HepG2 (cell line): ENCODE results near the gene PXMP4. TPM values are rescaled to one million over a fixed set of nuclear protein-coding genes. Genes with fewer than 3 reads are reported as not detected.

Experiments used
- ATAC-seq: fragments of 200-7000 bp; cut with Tn5 transposase; 3 replicates; pipeline ENCODE4 v1.9.1; 2020; ENCODE audit warnings: mild to moderate bottlenecking, moderate library complexity
- BruUV-seq: library from RNA; stranded (reverse); fragments of 400-500 nt; replicated peaks from 2 replicates; lab custom pipeline; 2021; lab: Mats Ljungman, UMichigan
- CTCF ChIA-PET: fragments of 300-600 bp; formaldehyde crosslinking; extraction: SDS; loops from one replicate; lab custom pipeline; 2021; ENCODE audit warnings: low total read pairs, inconsistent platforms, low intra/inter-chr PET ratio; lab: Yijun Ruan, JAX
- POLR2A ChIA-PET: fragments of 350-600 bp; sonication (Branson Sonifier 250); formaldehyde crosslinking; loops from one replicate; lab custom pipeline; 2020; ENCODE audit warnings: antibody characterized with exemption, inconsistent platforms; lab: Yijun Ruan, JAX
- DNase-seq: peaks from one replicate; pipeline ENCODE4 v3.0.0-alpha.2; 2015; ENCODE audit warnings: low spot score
- FAIRE-seq: peaks from 3 replicates; lab custom pipeline; 2011; peaks lifted over from hg19 to GRCh38; lab: Jason Lieb, UNC
- H2AFZ ChIP-seq: one replicate; pipeline ENCODE4 v1.6.1; 2011; ENCODE audit warnings: low read length, inconsistent platforms
- H3K27ac ChIP-seq: fragments of 300-600 bp; 3 replicates; pipeline ENCODE4 v1.8.0; 2011; ENCODE audit warnings: mixed run types, mild to moderate bottlenecking, mixed read lengths, low read length, inconsistent platforms; ENCODE audit not compliant: insufficient read depth; ENCODE audit errors: extremely low read length
- H3K27me3 ChIP-seq, 2 experiments: fragments of 200-600 bp in 1 of 2; 2 replicates in 1 of 2; 3 replicates in 1 of 2; pipeline versions ENCODE4 v1.6.0 to v1.8.0; 2011; ENCODE audit warnings: low read length in 2 of 2, mild to moderate bottlenecking in 2 of 2, moderate library complexity in 2 of 2, inconsistent platforms in 1 of 2; ENCODE audit not compliant: insufficient read depth in 2 of 2, control insufficient read depth in 1 of 2
- H3K36me3 ChIP-seq, 2 experiments: fragments of 200-600 bp in 1 of 2; replicated peaks in 1 of 2; 2 replicates in 1 of 2; 3 replicates in 1 of 2; pipeline versions ENCODE4 v1.5.1 to v1.8.0; 2011; ENCODE audit warnings: low read length in 2 of 2, inconsistent platforms in 1 of 2; ENCODE audit not compliant: insufficient read depth in 2 of 2, control insufficient read depth in 1 of 2
- H3K4me1 ChIP-seq: 2 replicates; pipeline ENCODE4 v1.5.1; 2012; ENCODE audit warnings: low read length, inconsistent platforms; ENCODE audit not compliant: insufficient read depth
- H3K4me2 ChIP-seq: 2 replicates; pipeline ENCODE4 v1.6.0; 2011; ENCODE audit warnings: low read depth, low read length, inconsistent platforms
- H3K4me3 ChIP-seq, 3 experiments: fragments of 200-600 bp in 1 of 3; sonication (generic), shearing (Covaris generic) in 1 of 3; replicated peaks in 1 of 3; 2 replicates each; pipeline ENCODE4 v1.5.1; 2011 to 2016; ENCODE audit warnings: low read length in 3 of 3, inconsistent platforms in 2 of 3, low read depth in 2 of 3, mild to moderate bottlenecking in 2 of 3, control low read depth in 1 of 3, mixed read lengths in 1 of 3; ENCODE audit not compliant: insufficient read depth in 1 of 3
- H3K79me2 ChIP-seq: one replicate; pipeline ENCODE4 v1.6.1; 2011; ENCODE audit warnings: low read length, inconsistent platforms; ENCODE audit not compliant: insufficient read depth
- H3K9ac ChIP-seq: 2 replicates; pipeline ENCODE4 v1.6.0; 2011; ENCODE audit warnings: mild to moderate bottlenecking, low read depth, low read length, inconsistent platforms; ENCODE audit not compliant: insufficient read depth
- H3K9me3 ChIP-seq: 2 replicates; pipeline ENCODE4 v1.5.1; 2012; ENCODE audit warnings: mild to moderate bottlenecking, low read length
- H4K20me1 ChIP-seq: 2 replicates; pipeline ENCODE4 v1.6.0; 2011; ENCODE audit warnings: inconsistent platforms, mild to moderate bottlenecking, low read length, moderate library complexity; ENCODE audit not compliant: insufficient read depth
- ADNP ChIP-seq: sonication (generic); formaldehyde crosslinking; IDR thresholded peaks from 2 replicates; pipeline ENCODE4 v1.4.0; 2020; ENCODE audit warnings: missing genetic modification reagents
- EHMT2 ChIP-seq: fragments of 200-600 bp; sonication (generic); IDR thresholded peaks from 2 replicates; pipeline ENCODE4 v1.7.0; 2017; ENCODE audit warnings: antibody characterized with exemption, low read depth, low read length, borderline replicate concordance
- FOXK2 ChIP-seq: fragments of 450-650 bp; IDR thresholded peaks from 2 replicates; pipeline ENCODE4 v1.6.1; 2016
- HMG20B ChIP-seq: conservative IDR thresholded peaks from 2 replicates; pipeline ENCODE4 v1.6.1; 2016; ENCODE audit warnings: missing genetic modification reagents, missing compliant biosample characterization
- HNF4A ChIP-seq: sonication (generic); formaldehyde crosslinking; IDR thresholded peaks from 2 replicates; pipeline ENCODE4 v1.4.0; 2020; ENCODE audit warnings: missing genetic modification reagents
- KAT8 ChIP-seq: IDR thresholded peaks from 2 replicates; pipeline ENCODE4 v1.6.1; 2016; ENCODE audit warnings: missing genetic modification reagents, missing compliant biosample characterization
- MED1 ChIP-seq: sonication (generic); formaldehyde crosslinking; IDR thresholded peaks from 2 replicates; pipeline ENCODE4 v1.4.0; 2020; ENCODE audit warnings: missing genetic modification reagents
- NCOA2 ChIP-seq: sonication (generic); formaldehyde crosslinking; IDR thresholded peaks from 2 replicates; pipeline ENCODE4 v1.8.0; 2022; ENCODE audit warnings: inconsistent platforms
- NFKBIZ ChIP-seq: IDR thresholded peaks from 2 replicates; pipeline ENCODE4 v1.6.1; 2018; ENCODE audit warnings: missing genetic modification reagents, missing compliant biosample characterization
- SMAD1 ChIP-seq: sonication (generic); formaldehyde crosslinking; IDR thresholded peaks from 2 replicates; pipeline ENCODE4 v1.4.0; 2020; ENCODE audit warnings: missing genetic modification reagents, low read depth, mild to moderate bottlenecking, borderline replicate concordance
- TFDP2 ChIP-seq: sonication (generic); formaldehyde crosslinking; IDR thresholded peaks from 2 replicates; pipeline ENCODE4 v1.4.0; 2020; ENCODE audit warnings: missing genetic modification reagents
- TRIM24 ChIP-seq: sonication (generic); formaldehyde crosslinking; IDR thresholded peaks from 2 replicates; pipeline ENCODE4 v1.8.0; 2022; ENCODE audit warnings: mild to moderate bottlenecking, missing genetic modification reagents
- ZBED4 ChIP-seq: sonication (generic); formaldehyde crosslinking; IDR thresholded peaks from 2 replicates; pipeline ENCODE4 v1.4.0; 2020; ENCODE audit warnings: missing genetic modification reagents, borderline replicate concordance
- ZFP62 ChIP-seq: sonication (generic); formaldehyde crosslinking; IDR thresholded peaks from 2 replicates; pipeline ENCODE4 v1.4.0; 2020; ENCODE audit warnings: missing genetic modification reagents
- ZNF501 ChIP-seq: sonication (generic); formaldehyde crosslinking; IDR thresholded peaks from 2 replicates; pipeline ENCODE4 v1.5.1; 2020; ENCODE audit warnings: mild to moderate bottlenecking, moderate library complexity, missing genetic modification reagents
- ZNF639 ChIP-seq: conservative IDR thresholded peaks from 2 replicates; pipeline ENCODE4 v1.6.1; 2018; ENCODE audit warnings: missing genetic modification reagents
- ZNF878 ChIP-seq: sonication (generic); formaldehyde crosslinking; IDR thresholded peaks from 2 replicates; pipeline ENCODE4 v1.8.1; 2023; ENCODE audit warnings: mild to moderate bottlenecking, missing genetic modification reagents, moderate library complexity
- WGBS: methylation state at CpG from one replicate; pipeline ENCODE4 v1.1.6; 2017; ENCODE audit warnings: low lambda C conversion rate; 5-methylcytosine and 5-hydroxymethylcytosine counted together
- in situ Hi-C: cut with HindIII; loops from 2 replicates; pipeline ENCODE4 v1.10.0; 2017; ENCODE audit warnings: low pct_unique_long_range_greater_than_20kb; ENCODE audit not compliant: extremely low pct_ligation_motif_present
- intact Hi-C: fragments of 100-400 bp; cut with micrococcal nuclease; formaldehyde crosslinking; loops from one replicate; pipeline ENCODE4 v1.10.0; 2022; ENCODE audit not compliant: unreplicated experiment
- polyA plus RNA-seq, 8 experiments: library from polyadenylated mRNA; depleted of rRNA in 3 of 8; stranded (reverse) in 7 of 8; unstranded in 1 of 8; fragments of >200 nt; fragmentation: Illumina TruSeq in 4 of 8; extraction: Trizol in 4 of 8; gene quantifications; 2 replicates each; pipeline versions ENCODE4 v1.2.1 to v1.2.3, GENCODE V29; 2011 to 2016; ENCODE audit warnings: low read depth in 4 of 8, missing spikeins in 1 of 8, mixed read lengths in 1 of 8; ENCODE audit not compliant: insufficient read depth in 1 of 8
- total RNA-seq, 5 experiments: library from RNA; depleted of rRNA; stranded (reverse); fragments of >200 nt; fragmentation: Illumina TruSeq; extraction: Trizol; gene quantifications; 2 replicates each; pipeline ENCODE4 v1.2.3, GENCODE V29; 2016; ENCODE audit warnings: low read depth in 1 of 5

Gene PXMP4
- total and polyA plus RNA-seq, 2 of the 13 experiments (the other 11 are each of a cell fraction or from before 2014, with no cell fraction given) = not detected

- Histone ChIP-seq H3K27me3 (no peaks in the 10 kb centered on the region), H4K20me1 (no peaks in the 10 kb centered on the region), H3K27ac (no peak overlapping the region), H3K79me2 (peaks cover 15% of the 10 kb centered on the region), H3K4me2 (peak overlapping the region; percentile 47), H3K4me3 (peak overlapping the region in 1 of 3 experiments; percentile 1; a peak in 1 of 6 replicates), H3K9ac (peak overlapping the region; percentile 12; the same call in 1 of the 2 replicates), H3K9me3 (no peaks in the 10 kb centered on the region), H3K36me3 (no peaks in the 10 kb centered on the region), H3K4me1 (peaks cover 79% of the 10 kb centered on the region), H2AFZ (no peak overlapping the region)
- FAIRE-seq (no peak), DNase-seq (peak; percentile 75), ATAC-seq (no peak)
- intact Hi-C loops (loop anchor here (5.0 kb wide), 1 partner anchor 123 kb away; the partner anchor contains the start of gene CHMP4B), in situ Hi-C loops (no loop called here)
- WGBS = 2% methylated on average over 3 of the region's 3 CpGs
- CTCF ChIA-PET = no interaction called here
- POLR2A ChIA-PET = interaction anchor here (1.2 kb wide), 1 partner anchor 423 kb away, joined by 4 read pairs; the partner anchor contains the start of gene EIF2S2
- no TSS peak for BruUV-seq
- TF ChIP-seq ZNF501 = no peak
- TF ChIP-seq NFKBIZ (CRISPR knock-in tag) = peak; percentile 31; the same call in 1 of the 2 replicates
- TF ChIP-seq KAT8 = peak; percentile 35; the same call in 1 of the 2 replicates
- no peak for TF ChIP-seq SMAD1
- 0 out of 2 replicates have a peak, but pooled peaks have one; percentile 9 for TF ChIP-seq TFDP2 (CRISPR knock-in tag)
- TF ChIP-seq HMG20B = 0 out of 2 replicates have a peak, but pooled peaks have one; percentile 26
- peak; percentile 73 for TF ChIP-seq HNF4A (CRISPR knock-in tag)
- no peak for TF ChIP-seq EHMT2
- TF ChIP-seq NCOA2 = peak; percentile 92
- no peak; the same call in 1 of the 2 replicates for TF ChIP-seq TRIM24 (CRISPR knock-in tag)
- TF ChIP-seq ZNF878 (CRISPR knock-in tag) = no peak
- TF ChIP-seq ZFP62 = no peak
- TF ChIP-seq ZBED4 (CRISPR knock-in tag) = 0 out of 2 replicates have a peak, but pooled peaks have one; percentile 40
- peak; percentile 75 for TF ChIP-seq MED1 (CRISPR knock-in tag)
- no peak for TF ChIP-seq FOXK2
- 0 out of 2 replicates have a peak, but pooled peaks have one; percentile 47 for TF ChIP-seq ADNP
- TF ChIP-seq ZNF639 = 0 out of 2 replicates have a peak, but pooled peaks have one; percentile 31
Observed at GRCh38 chr20:33688938-33689424, 31.1 kb downstream of the PXMP4 start.
